ENCODE data around the gene HMGCL.

HMGCL gene

DNA sequence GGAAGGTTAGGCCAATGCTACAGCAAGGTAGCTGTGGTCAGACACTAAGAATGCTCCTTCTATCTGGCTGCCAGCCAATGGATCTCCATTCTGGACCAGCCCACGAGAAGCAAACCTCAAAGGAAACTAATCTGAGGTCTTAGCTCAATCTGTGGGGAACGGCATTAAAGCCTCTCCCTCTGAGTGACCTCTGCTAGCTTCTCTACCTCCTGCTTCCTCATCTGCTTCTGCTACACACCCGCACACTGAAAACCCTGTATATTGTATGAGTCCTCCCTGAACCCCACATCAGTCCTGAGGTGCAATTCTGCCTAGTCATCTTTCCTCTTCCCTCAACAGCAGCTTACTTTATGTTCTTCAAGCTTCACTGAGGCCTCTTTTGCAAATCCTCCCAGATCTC, 17.8 kb downstream of the HMGCL start:
- no peak overlapping the region for H3K27ac ChIP-seq (ENCODE audit: extremely low read depth, low read depth, low read length)
- H3K4me1 ChIP-seq (ENCODE audit: control insufficient read depth, insufficient read depth, low read length): no peaks in the 10 kb centered on the region
- H3K4me3 ChIP-seq (ENCODE audit: low read depth, low read length): no peak overlapping the region
- H3K9me3 ChIP-seq (ENCODE audit: control insufficient read depth, insufficient read depth, low read depth, low read length): no peaks in the 10 kb centered on the region
- peaks cover 0 to 58% of the 10 kb centered on the region in 2 experiments; a peak in 1 of 3 replicates for H3K36me3 ChIP-seq (ENCODE audit: control insufficient read depth in 2 of 2, insufficient read depth in 1 of 2, low read length in 2 of 2)
- ChIA-PET CTCF (interaction anchor here (0.6 to 3.9 kb wide), 4 partner anchors 62 to 190 kb away, joined by 3 to 16 read pairs (median 4); no protein-coding TSS in a partner anchor), POLR2A (interaction anchor here (0.6 to 1.5 kb wide), 4 partner anchors 8 to 18 kb away, joined by 3 to 6 read pairs (median 4); partner anchors contain the start of genes HMGCL and LYPLA2)
- TF ChIP-seq, protein P1, sequence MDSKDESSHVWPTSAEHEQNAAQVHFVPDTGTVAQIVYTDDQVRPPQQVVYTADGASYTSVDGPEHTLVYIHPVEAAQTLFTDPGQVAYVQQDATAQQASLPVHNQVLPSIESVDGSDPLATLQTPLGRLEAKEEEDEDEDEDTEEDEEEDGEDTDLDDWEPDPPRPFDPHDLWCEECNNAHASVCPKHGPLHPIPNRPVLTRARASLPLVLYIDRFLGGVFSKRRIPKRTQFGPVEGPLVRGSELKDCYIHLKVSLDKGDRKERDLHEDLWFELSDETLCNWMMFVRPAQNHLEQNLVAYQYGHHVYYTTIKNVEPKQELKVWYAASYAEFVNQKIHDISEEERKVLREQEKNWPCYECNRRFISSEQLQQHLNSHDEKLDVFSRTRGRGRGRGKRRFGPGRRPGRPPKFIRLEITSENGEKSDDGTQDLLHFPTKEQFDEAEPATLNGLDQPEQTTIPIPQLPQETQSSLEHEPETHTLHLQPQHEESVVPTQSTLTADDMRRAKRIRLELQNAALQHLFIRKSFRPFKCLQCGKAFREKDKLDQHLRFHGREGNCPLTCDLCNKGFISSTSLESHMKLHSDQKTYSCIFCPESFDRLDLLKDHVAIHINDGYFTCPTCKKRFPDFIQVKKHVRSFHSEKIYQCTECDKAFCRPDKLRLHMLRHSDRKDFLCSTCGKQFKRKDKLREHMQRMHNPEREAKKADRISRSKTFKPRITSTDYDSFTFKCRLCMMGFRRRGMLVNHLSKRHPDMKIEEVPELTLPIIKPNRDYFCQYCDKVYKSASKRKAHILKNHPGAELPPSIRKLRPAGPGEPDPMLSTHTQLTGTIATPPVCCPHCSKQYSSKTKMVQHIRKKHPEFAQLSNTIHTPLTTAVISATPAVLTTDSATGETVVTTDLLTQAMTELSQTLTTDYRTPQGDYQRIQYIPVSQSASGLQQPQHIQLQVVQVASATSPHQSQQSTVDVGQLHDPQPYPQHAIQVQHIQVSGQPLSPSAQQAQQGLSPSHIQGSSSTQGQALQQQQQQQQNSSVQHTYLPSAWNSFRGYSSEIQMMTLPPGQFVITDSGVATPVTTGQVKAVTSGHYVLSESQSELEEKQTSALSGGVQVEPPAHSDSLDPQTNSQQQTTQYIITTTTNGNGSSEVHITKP (tag by site-specific recombination; IDR thresholded peaks at IDR 0.05): 0 out of 2 replicates have a peak, but pooled peaks have one; percentile 13
- TF ChIP-seq, protein P2, sequence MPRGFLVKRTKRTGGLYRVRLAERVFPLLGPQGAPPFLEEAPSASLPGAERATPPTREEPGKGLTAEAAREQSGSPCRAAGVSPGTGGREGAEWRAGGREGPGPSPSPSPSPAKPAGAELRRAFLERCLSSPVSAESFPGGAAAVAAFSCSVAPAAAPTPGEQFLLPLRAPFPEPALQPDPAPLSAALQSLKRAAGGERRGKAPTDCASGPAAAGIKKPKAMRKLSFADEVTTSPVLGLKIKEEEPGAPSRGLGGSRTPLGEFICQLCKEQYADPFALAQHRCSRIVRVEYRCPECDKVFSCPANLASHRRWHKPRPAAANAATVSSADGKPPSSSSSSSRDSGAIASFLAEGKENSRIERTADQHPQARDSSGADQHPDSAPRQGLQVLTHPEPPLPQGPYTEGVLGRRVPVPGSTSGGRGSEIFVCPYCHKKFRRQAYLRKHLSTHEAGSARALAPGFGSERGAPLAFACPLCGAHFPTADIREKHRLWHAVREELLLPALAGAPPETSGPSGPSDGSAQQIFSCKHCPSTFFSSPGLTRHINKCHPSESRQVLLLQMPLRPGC (tag by site-specific recombination; IDR thresholded peaks at IDR 0.05): no peak
- no peak for TF ChIP-seq ZNF133 (tag by site-specific recombination; IDR thresholded peaks at IDR 0.05)
- TF ChIP-seq ZSCAN18 (tag by site-specific recombination; IDR thresholded peaks at IDR 0.05): no peak

- Histone ChIP-seq H3K27ac (ENCODE audit: extremely low read depth, low read depth, low read length) (no peak overlapping the region), H3K4me3 (ENCODE audit: low read depth, low read length) (no peak overlapping the region), H3K9me3 (ENCODE audit: control insufficient read depth, insufficient read depth, low read depth, low read length) (no peaks in the 10 kb centered on the region), H3K4me1 (ENCODE audit: control insufficient read depth, insufficient read depth, low read length) (peaks cover 2% of the 10 kb centered on the region; the same call in 1 of the 2 replicates), H3K36me3 (ENCODE audit: control insufficient read depth in 2 of 2, insufficient read depth in 1 of 2, low read length in 2 of 2) (peaks cover 0 to 53% of the 10 kb centered on the region in 2 experiments; a peak in 1 of 3 replicates)
- ChIA-PET POLR2A (interaction anchor here (1.5 kb wide), 1 partner anchor 19 kb away, joined by 4 read pairs; the partner anchor contains the start of gene HMGCL), CTCF (interaction anchor here (1.2 to 3.9 kb wide), 2 partner anchors 11 to 111 kb away, joined by 3 to 16 read pairs; no protein-coding TSS in a partner anchor)
- no peak for TF ChIP-seq ZNF202 (tag by site-specific recombination; IDR thresholded peaks at IDR 0.05; ENCODE audit: borderline replicate concordance)
- no peak for TF ChIP-seq ZNF175 (tag by site-specific recombination; IDR thresholded peaks at IDR 0.05)
Measured at GRCh38 chr1:23806280-23806679, 18.9 kb downstream of the HMGCL start.

- POLR2A ChIA-PET: no interaction called here
- CTCF ChIA-PET: interaction anchor here (0.6 to 3.9 kb wide), 6 partner anchors 33 to 312 kb away, joined by 3 to 16 read pairs (median 3); no protein-coding TSS in a partner anchor
- peaks cover 0 to 52% of the 10 kb centered on the region in 2 experiments; a peak in 1 of 3 replicates for H3K36me3 ChIP-seq (ENCODE audit: control insufficient read depth in 2 of 2, insufficient read depth in 1 of 2, low read length in 2 of 2)
- H3K4me1 ChIP-seq (ENCODE audit: control insufficient read depth, insufficient read depth, low read length): peaks cover 3% of the 10 kb centered on the region; the same call in 1 of the 2 replicates
- H3K9me3 ChIP-seq (ENCODE audit: control insufficient read depth, insufficient read depth, low read depth, low read length): no peaks in the 10 kb centered on the region
- TF ChIP-seq SCRT2 (tag by site-specific recombination; IDR thresholded peaks at IDR 0.05): peak; percentile 75
- TF ChIP-seq, protein P3, sequence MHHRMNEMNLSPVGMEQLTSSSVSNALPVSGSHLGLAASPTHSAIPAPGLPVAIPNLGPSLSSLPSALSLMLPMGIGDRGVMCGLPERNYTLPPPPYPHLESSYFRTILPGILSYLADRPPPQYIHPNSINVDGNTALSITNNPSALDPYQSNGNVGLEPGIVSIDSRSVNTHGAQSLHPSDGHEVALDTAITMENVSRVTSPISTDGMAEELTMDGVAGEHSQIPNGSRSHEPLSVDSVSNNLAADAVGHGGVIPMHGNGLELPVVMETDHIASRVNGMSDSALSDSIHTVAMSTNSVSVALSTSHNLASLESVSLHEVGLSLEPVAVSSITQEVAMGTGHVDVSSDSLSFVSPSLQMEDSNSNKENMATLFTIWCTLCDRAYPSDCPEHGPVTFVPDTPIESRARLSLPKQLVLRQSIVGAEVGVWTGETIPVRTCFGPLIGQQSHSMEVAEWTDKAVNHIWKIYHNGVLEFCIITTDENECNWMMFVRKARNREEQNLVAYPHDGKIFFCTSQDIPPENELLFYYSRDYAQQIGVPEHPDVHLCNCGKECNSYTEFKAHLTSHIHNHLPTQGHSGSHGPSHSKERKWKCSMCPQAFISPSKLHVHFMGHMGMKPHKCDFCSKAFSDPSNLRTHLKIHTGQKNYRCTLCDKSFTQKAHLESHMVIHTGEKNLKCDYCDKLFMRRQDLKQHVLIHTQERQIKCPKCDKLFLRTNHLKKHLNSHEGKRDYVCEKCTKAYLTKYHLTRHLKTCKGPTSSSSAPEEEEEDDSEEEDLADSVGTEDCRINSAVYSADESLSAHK (tag by site-specific recombination; IDR thresholded peaks at IDR 0.05): no peak
- H3K4me3 ChIP-seq (ENCODE audit: low read depth, low read length): no peak overlapping the region
- H3K27ac ChIP-seq (ENCODE audit: extremely low read depth, low read depth, low read length): no peak overlapping the region
Measured at GRCh38 chr1:23805025-23805424, 20.2 kb downstream of the HMGCL start.

All from HEK293 (cell line).